ENCODE measurements around the gene PEX5L. TPM values are rescaled to one million over a fixed set of nuclear protein-coding genes. Genes with fewer than 3 reads are reported as not detected.

Gene PEX5L
- total RNA-seq, 2 experiments from 2014 or later, result not detected

- no peak for TF ChIP-seq CTCF (IDR thresholded peaks at IDR 0.05)
- Mint-ChIP-seq H3K36me3 (ENCODE audit: low read depth) (no peaks in the 10 kb centered on the region), H3K27ac (no peak overlapping the region), H3K9me3 (no peaks in the 10 kb centered on the region), H3K27me3 (no peaks in the 10 kb centered on the region), H3K4me1 (ENCODE audit: low read depth) (no peaks in the 10 kb centered on the region), H3K4me3 (no peak overlapping the region)
- ChIA-PET CTCF (interaction anchor here (0.7 kb wide), 1 partner anchor 9 kb away, joined by 3 read pairs; no protein-coding TSS in a partner anchor), POLR2A (no interaction called here)
- DNase-seq (no peak), ATAC-seq (no peak)
- intact Hi-C loops (cut with micrococcal nuclease), result no loop called here
Observed at GRCh38 chr3:180048840-180049239, 12.1 kb upstream of the PEX5L start.

- DNase-seq (no peak), ATAC-seq (no peak)
- no peaks in the 10 kb centered on the region for H3K36me3 Mint-ChIP-seq (ENCODE audit: low read depth)
- no peak overlapping the region for H3K27ac Mint-ChIP-seq
- no peaks in the 10 kb centered on the region for H3K9me3 Mint-ChIP-seq
- CTCF ChIA-PET, result no interaction called here
- no peaks in the 10 kb centered on the region for H3K4me1 Mint-ChIP-seq (ENCODE audit: low read depth)
- POLR2A ChIA-PET, result no interaction called here
- intact Hi-C loops (cut with micrococcal nuclease), result no loop called here
- no peaks in the 10 kb centered on the region for H3K27me3 Mint-ChIP-seq
- H3K4me3 Mint-ChIP-seq, result no peak overlapping the region
- TF ChIP-seq CTCF (IDR thresholded peaks at IDR 0.05), result no peak
Observed at GRCh38 chr3:180048103-180048502, 11.4 kb upstream of the PEX5L start.

- Mint-ChIP-seq H3K27me3 (peaks cover 26% of the 10 kb centered on the region), H3K27ac (no peak overlapping the region), H3K4me1 (ENCODE audit: low read depth) (peaks cover 5% of the 10 kb centered on the region), H3K36me3 (ENCODE audit: low read depth) (no peaks in the 10 kb centered on the region), H3K4me3 (no peak overlapping the region), H3K9me3 (no peaks in the 10 kb centered on the region)
- ChIA-PET CTCF (no interaction called here), POLR2A (no interaction called here)
- DNase-seq, result no peak
- no peak for ATAC-seq
- TF ChIP-seq CTCF (IDR thresholded peaks at IDR 0.05), result no peak
- intact Hi-C loops (cut with micrococcal nuclease), result no loop called here
Observed at GRCh38 chr3:180040966-180041365, 4.2 kb upstream of the PEX5L start.

- H3K27ac Mint-ChIP-seq, result no peak overlapping the region
- H3K27me3 Mint-ChIP-seq, result peaks cover 38% of the 10 kb centered on the region
- POLR2A ChIA-PET, result no interaction called here
- no peaks in the 10 kb centered on the region for H3K36me3 Mint-ChIP-seq (ENCODE audit: low read depth)
- CTCF ChIA-PET, result no interaction called here
- no peak for TF ChIP-seq CTCF (IDR thresholded peaks at IDR 0.05)
- H3K4me1 Mint-ChIP-seq (ENCODE audit: low read depth), result peaks cover 7% of the 10 kb centered on the region
- ATAC-seq (peak; percentile 41), DNase-seq (no peak)
- intact Hi-C loops (cut with micrococcal nuclease), result no loop called here
- H3K4me3 Mint-ChIP-seq, result peak overlapping the region; percentile 50
- H3K9me3 Mint-ChIP-seq, result no peaks in the 10 kb centered on the region
Observed at GRCh38 chr3:180036092-180036670, 556 bp downstream of the PEX5L start.

- no peak for DNase-seq
- Mint-ChIP-seq H3K27ac (no peak overlapping the region), H3K36me3 (ENCODE audit: low read depth) (no peaks in the 10 kb centered on the region), H3K4me1 (ENCODE audit: low read depth) (no peaks in the 10 kb centered on the region), H3K9me3 (no peaks in the 10 kb centered on the region), H3K4me3 (no peak overlapping the region), H3K27me3 (peaks cover under 1% of the 10 kb centered on the region)
- TF ChIP-seq CTCF (IDR thresholded peaks at IDR 0.05), result no peak
- ATAC-seq, result no peak
- ChIA-PET POLR2A (no interaction called here), CTCF (no interaction called here)
- intact Hi-C loops (cut with micrococcal nuclease), result no loop called here
Observed at GRCh38 chr3:180026997-180027396, 9.7 kb downstream of the PEX5L start.

All from activated CD8-positive, alpha-beta T cell treated with anti-CD3 and anti-CD28 coated beads for 36 hours (primary cell).